Right lobe of liver (tissue), 4 donors: ENCODE data around the gene FAM53C.

ENCODE experiments used
- CTCF ChIP-seq, 4 donors: fragments of 200-600 bp in 3 of 4; fragments of 450-650 bp in 1 of 4; IDR thresholded peaks; one replicate each; pipeline versions ENCODE4 v1.5.1 to v1.8.0; 2016 to 2022; ENCODE audit warnings: antibody characterized with exemption in 4 of 4, mild to moderate bottlenecking in 2 of 4
- POLR2A ChIP-seq: fragments of 450-650 bp; IDR thresholded peaks from one replicate; pipeline ENCODE4 v1.6.1; 2017; ENCODE audit warnings: antibody characterized with exemption, mild to moderate bottlenecking
- donor health status: DM: no; HTN: no; CAD: no.
- donor health status: DM: no; HTN: no; CAD: no.
- donor health status: DM: no; HTN: yes; CAD: no.

- TF ChIP-seq CTCF (IDR thresholded peaks at IDR 0.05) (no peak), POLR2A (no peak)
These were observed 33.4 kb downstream of the FAM53C start for GRCh38 chr5:138371454-138371853.
